MG63 (cell line): Measurements from ENCODE around the gene TEX264. TPM values are rescaled to one million over a fixed set of nuclear protein-coding genes. Genes with fewer than 3 reads are reported as not detected.

ENCODE experiments used
- DNase-seq: peaks from one replicate; pipeline ENCODE4 v3.0.0-alpha.2; 2020
- H3K27me3 ChIP-seq: fragments of 250-450 bp; sonication (Bioruptor Pico); 2 replicates; pipeline ENCODE4 v1.5.1; 2020; ENCODE audit warnings: mild to moderate bottlenecking, moderate library complexity
- H3K36me3 ChIP-seq: fragments of 250-450 bp; sonication (Bioruptor Pico); 2 replicates; pipeline ENCODE4 v1.5.1; 2020; ENCODE audit warnings: mild to moderate bottlenecking, moderate library complexity
- H3K4me3 ChIP-seq: fragments of 250-450 bp; sonication (Bioruptor Pico); 2 replicates; pipeline ENCODE4 v1.5.1; 2020; ENCODE audit warnings: mild to moderate bottlenecking, moderate library complexity
- H3K9me3 ChIP-seq: fragments of 250-450 bp; sonication (Bioruptor Pico); 2 replicates; pipeline ENCODE4 v1.5.1; 2020; ENCODE audit warnings: mild to moderate bottlenecking, moderate library complexity
- total RNA-seq: library from RNA; depleted of rRNA; stranded (reverse); fragments of >200 nt; shearing (Covaris generic); gene quantifications from 2 replicates; pipeline ENCODE4 v1.2.3, GENCODE V29; 2014; ENCODE audit warnings: low replicate concordance

Gene TEX264
- total RNA-seq, 1 experiment from 2014 or later = 64.1 TPM

GRCh38 chr3:51683566-51683965 is 12.5 kb downstream of the TEX264 start:
- H3K27me3 ChIP-seq = no peaks in the 10 kb centered on the region
- no peaks in the 10 kb centered on the region for H3K9me3 ChIP-seq
- no peak for DNase-seq
- H3K4me3 ChIP-seq = no peak overlapping the region
- peaks cover 16% of the 10 kb centered on the region for H3K36me3 ChIP-seq

- Histone ChIP-seq H3K36me3 (peaks cover 21% of the 10 kb centered on the region), H3K27me3 (no peaks in the 10 kb centered on the region), H3K9me3 (no peaks in the 10 kb centered on the region), H3K4me3 (no peak overlapping the region)
- DNase-seq = no peak
Observed at GRCh38 chr3:51684971-51685751, 14.1 kb downstream of the TEX264 start.

- H3K27me3 ChIP-seq = no peaks in the 10 kb centered on the region
- H3K36me3 ChIP-seq = peaks cover 21% of the 10 kb centered on the region
- no peak for DNase-seq
- H3K9me3 ChIP-seq = no peaks in the 10 kb centered on the region
- no peak overlapping the region for H3K4me3 ChIP-seq
Observed at GRCh38 chr3:51686056-51686455, 15.0 kb downstream of the TEX264 start.

DNA sequence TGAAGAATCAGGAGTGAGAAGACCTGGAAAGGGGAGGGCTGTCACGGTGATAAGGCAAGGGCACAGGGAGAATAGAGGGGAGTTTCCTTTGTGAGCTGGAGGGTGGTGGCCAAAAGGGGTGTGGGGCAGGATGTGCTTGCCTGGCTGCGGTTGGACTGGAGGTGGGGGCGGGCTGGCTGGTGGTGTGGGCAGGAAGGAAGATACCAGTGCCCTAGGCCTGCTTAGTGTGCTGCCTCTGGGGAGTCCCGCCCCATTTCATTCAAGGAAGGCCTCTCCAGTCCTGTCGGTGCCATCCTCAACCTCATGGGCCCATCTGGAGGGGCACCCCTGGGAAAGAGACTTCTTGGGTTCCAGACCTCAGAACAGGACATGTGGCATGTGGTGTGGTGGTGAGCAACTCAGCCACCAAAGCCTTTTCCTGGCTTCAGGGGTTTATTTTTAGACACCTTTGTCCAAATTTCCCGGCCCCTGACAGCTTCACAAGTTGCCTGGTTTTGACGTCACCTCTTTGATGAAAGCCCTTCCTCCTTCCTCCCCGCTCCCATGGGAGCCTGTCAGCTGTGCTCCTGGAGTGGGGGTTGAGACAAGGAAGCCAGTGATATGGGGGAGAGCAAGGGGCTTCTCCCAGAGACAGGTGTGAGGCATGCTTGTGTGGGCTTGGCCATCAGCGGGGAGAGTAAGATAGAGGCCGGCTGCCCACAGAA is 15.6 kb downstream of the TEX264 start:
- peak; percentile 92 for DNase-seq
- Histone ChIP-seq H3K4me3 (no peak overlapping the region), H3K9me3 (no peaks in the 10 kb centered on the region), H3K36me3 (peaks cover 20% of the 10 kb centered on the region), H3K27me3 (no peaks in the 10 kb centered on the region)

DNA sequence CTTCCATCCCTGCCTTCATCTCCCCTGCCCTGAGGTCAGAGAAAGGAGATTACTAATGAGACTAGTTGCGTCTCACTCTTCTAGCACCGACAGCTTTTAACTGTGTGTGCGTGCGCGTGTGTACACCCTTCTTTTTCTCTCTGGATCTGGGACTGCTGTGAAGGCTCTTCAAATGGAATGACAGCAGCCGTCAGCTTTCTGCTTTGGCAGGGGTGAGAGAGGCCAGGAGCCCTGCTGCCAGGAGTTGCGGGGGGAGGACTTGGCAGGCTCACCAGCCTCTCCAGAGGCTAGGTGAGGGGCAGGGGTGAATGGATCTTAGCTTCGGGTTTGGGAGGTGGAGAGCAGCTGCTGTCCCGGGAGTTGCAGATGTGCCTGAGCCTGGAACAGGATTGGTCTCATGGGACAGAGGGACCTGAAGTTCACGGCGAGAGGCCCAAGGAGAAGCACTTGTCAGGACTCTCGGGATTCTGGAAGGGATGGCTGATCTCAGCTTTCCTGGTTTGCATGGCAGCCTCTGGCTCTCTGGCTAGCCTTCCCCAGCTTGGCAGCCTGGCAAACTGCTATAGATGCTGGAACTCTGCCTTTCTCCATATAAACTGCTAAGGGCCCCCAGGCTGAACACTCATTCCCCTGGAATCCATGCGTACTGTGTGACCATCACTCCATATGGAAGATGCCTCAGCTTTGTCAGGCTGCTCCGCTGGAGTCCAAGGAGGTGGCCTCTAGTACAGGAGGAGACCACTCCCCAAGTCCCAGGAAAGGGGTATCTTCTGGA is 16.6 kb downstream of the TEX264 start:
- DNase-seq = peak; percentile 88
- no peaks in the 10 kb centered on the region for H3K9me3 ChIP-seq
- no peaks in the 10 kb centered on the region for H3K27me3 ChIP-seq
- H3K4me3 ChIP-seq = no peak overlapping the region
- H3K36me3 ChIP-seq = peaks cover 17% of the 10 kb centered on the region

GRCh38 chr3:51688206-51688600 is 17.2 kb downstream of the TEX264 start:
- DNase-seq = no peak
- H3K4me3 ChIP-seq = no peak overlapping the region
- no peaks in the 10 kb centered on the region for H3K27me3 ChIP-seq
- no peaks in the 10 kb centered on the region for H3K9me3 ChIP-seq
- peaks cover 17% of the 10 kb centered on the region for H3K36me3 ChIP-seq

DNA sequence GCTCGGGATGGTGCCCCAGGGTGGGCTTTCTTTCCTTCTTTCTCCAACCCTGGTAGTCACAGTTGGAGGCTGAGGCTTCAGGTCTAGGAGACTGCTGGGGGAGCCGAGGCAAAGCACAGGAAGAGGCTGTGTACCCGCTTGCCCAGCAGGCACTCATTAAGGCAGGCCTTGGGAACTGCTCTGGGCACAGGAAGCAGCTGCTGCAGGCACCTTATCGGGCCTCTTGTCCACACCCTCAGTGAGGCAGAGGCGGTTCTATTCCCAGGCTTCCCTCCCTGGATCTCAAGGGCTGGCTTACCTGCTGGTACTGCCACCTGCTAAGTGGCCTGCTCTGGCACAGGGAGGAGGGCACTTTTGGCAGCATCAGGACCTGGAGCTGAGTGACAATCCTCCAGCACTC is 20.0 kb downstream of the TEX264 start:
- DNase-seq = no peak
- H3K9me3 ChIP-seq = no peaks in the 10 kb centered on the region
- H3K27me3 ChIP-seq = no peaks in the 10 kb centered on the region
- H3K36me3 ChIP-seq = peaks cover 11% of the 10 kb centered on the region
- no peak overlapping the region for H3K4me3 ChIP-seq

DNA sequence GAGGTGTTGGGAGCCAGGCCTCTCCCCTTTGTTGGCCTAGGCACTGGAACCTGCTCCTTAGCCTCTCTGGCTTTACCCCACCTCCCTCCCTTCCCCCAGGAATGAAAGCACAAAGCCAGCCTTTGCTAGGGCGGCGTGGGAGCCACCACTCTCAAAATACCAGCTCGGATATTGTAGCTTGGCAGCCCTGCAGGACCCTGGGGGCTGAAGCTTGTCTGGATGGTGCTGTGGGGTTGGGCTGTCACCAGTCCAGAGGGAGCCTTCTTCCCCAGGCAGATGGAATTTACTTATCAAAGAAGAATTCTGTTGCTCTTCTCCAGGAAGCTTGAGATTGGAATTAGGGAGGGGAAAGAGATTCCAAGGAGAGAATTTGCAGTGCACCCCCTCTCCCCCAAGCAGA is 20.9 kb downstream of the TEX264 start:
- Histone ChIP-seq H3K27me3 (no peaks in the 10 kb centered on the region), H3K9me3 (no peaks in the 10 kb centered on the region), H3K4me3 (no peak overlapping the region), H3K36me3 (peaks cover 11% of the 10 kb centered on the region)
- no peak for DNase-seq

- Histone ChIP-seq H3K27me3 (no peaks in the 10 kb centered on the region), H3K36me3 (peaks cover 10% of the 10 kb centered on the region), H3K9me3 (no peaks in the 10 kb centered on the region), H3K4me3 (no peak overlapping the region)
- DNase-seq = no peak
Observed at GRCh38 chr3:51692980-51693395, 21.9 kb downstream of the TEX264 start.

- Histone ChIP-seq H3K27me3 (no peaks in the 10 kb centered on the region), H3K4me3 (no peak overlapping the region), H3K9me3 (no peaks in the 10 kb centered on the region), H3K36me3 (no peaks in the 10 kb centered on the region)
- DNase-seq = no peak
Observed at GRCh38 chr3:51696954-51697353, 25.9 kb downstream of the TEX264 start.

- H3K27me3 ChIP-seq = no peaks in the 10 kb centered on the region
- H3K4me3 ChIP-seq = no peak overlapping the region
- no peaks in the 10 kb centered on the region for H3K9me3 ChIP-seq
- no peak for DNase-seq
- no peaks in the 10 kb centered on the region for H3K36me3 ChIP-seq
Observed at GRCh38 chr3:51698209-51698608, 27.2 kb downstream of the TEX264 start.

GRCh38 chr3:51700403-51700802 is 29.4 kb downstream of the TEX264 start:
- no peaks in the 10 kb centered on the region for H3K27me3 ChIP-seq
- no peaks in the 10 kb centered on the region for H3K9me3 ChIP-seq
- no peak overlapping the region for H3K4me3 ChIP-seq
- DNase-seq = no peak
- H3K36me3 ChIP-seq = no peaks in the 10 kb centered on the region

- no peak for DNase-seq
- H3K9me3 ChIP-seq = no peaks in the 10 kb centered on the region
- H3K27me3 ChIP-seq = no peaks in the 10 kb centered on the region
- H3K4me3 ChIP-seq = no peak overlapping the region
- H3K36me3 ChIP-seq = no peaks in the 10 kb centered on the region
Observed at GRCh38 chr3:51702156-51702555, 31.1 kb downstream of the TEX264 start.

GRCh38 chr3:51703068-51703760 is 32.2 kb downstream of the TEX264 start:
- no peak for DNase-seq
- H3K36me3 ChIP-seq = no peaks in the 10 kb centered on the region
- H3K4me3 ChIP-seq = no peak overlapping the region
- H3K9me3 ChIP-seq = no peaks in the 10 kb centered on the region
- no peaks in the 10 kb centered on the region for H3K27me3 ChIP-seq

- DNase-seq = no peak
- no peaks in the 10 kb centered on the region for H3K9me3 ChIP-seq
- H3K36me3 ChIP-seq = no peaks in the 10 kb centered on the region
- no peak overlapping the region for H3K4me3 ChIP-seq
- H3K27me3 ChIP-seq = no peaks in the 10 kb centered on the region
Observed at GRCh38 chr3:51703761-51704510, 32.9 kb downstream of the TEX264 start.

- H3K9me3 ChIP-seq = no peaks in the 10 kb centered on the region
- no peak overlapping the region for H3K4me3 ChIP-seq
- DNase-seq = no peak
- no peaks in the 10 kb centered on the region for H3K36me3 ChIP-seq
- no peaks in the 10 kb centered on the region for H3K27me3 ChIP-seq
Observed at GRCh38 chr3:51704511-51704950, 33.5 kb downstream of the TEX264 start.
